GM12875 (cell line): ENCODE data around the gene SNRPD3.
"Not testable (repeated sequence)": the region's sequence is repeated elsewhere in the genome, so short reads cannot be mapped to it uniquely, and the experiment has no call there.

Experiments
- H3K4me3 ChIP-seq: one replicate; pipeline ENCODE4 v1.5.1; 2011; ENCODE audit warnings: low read depth, low read length, control low read depth
- CTCF ChIP-seq: IDR thresholded peaks from 2 replicates; pipeline ENCODE4 v1.5.1; 2011; ENCODE audit warnings: low read depth, mild to moderate bottlenecking, control low read depth, inconsistent platforms, low read length, moderate library complexity, borderline replicate concordance; ENCODE audit not compliant: insufficient read depth

SNRPD3 gene

GRCh38 chr22:24521791-24522245 lies 34.0 kb upstream of the SNRPD3 start:
- H3K4me3 ChIP-seq = no peak overlapping the region

GRCh38 chr22:24523873-24524272 lies 31.9 kb upstream of the SNRPD3 start:
- no peak overlapping the region for H3K4me3 ChIP-seq
- TF ChIP-seq CTCF = no peak

More at GRCh38 chr22:24521791-24522245, 34.0 kb upstream of the SNRPD3 start:
- TF ChIP-seq CTCF = peak; percentile 52

GRCh38 chr22:24525416-24526037 lies 30.3 kb upstream of the SNRPD3 start:
- peak; percentile 88 for TF ChIP-seq CTCF
- no peak overlapping the region for H3K4me3 ChIP-seq

- TF ChIP-seq CTCF = no peak
- H3K4me3 ChIP-seq = no peak overlapping the region
These were observed 29.6 kb upstream of the SNRPD3 start for GRCh38 chr22:24526191-24526590.

- H3K4me3 ChIP-seq = no peak overlapping the region
- TF ChIP-seq CTCF = no peak
These were observed 25.9 kb upstream of the SNRPD3 start for GRCh38 chr22:24529898-24530297.

- not testable (repeated sequence) for H3K4me3 ChIP-seq
These were observed 24.8 kb upstream of the SNRPD3 start for GRCh38 chr22:24530968-24531367.

- no peak for TF ChIP-seq CTCF
- no peak overlapping the region for H3K4me3 ChIP-seq
These were observed 23.7 kb upstream of the SNRPD3 start for GRCh38 chr22:24532075-24532474.
